ENCODE results near the gene PFN3.

PFN3 gene

GRCh38 chr5:177437623-177438022 is 37.2 kb upstream of the PFN3 start:
- DNase-seq: no peak

GRCh38 chr5:177435847-177436536 is 35.5 kb upstream of the PFN3 start:
- no peak for DNase-seq

GRCh38 chr5:177434942-177435738 is 34.7 kb upstream of the PFN3 start:
- DNase-seq: no peak

- DNase-seq: no peak
Observed at GRCh38 chr5:177434437-177434836, 34.0 kb upstream of the PFN3 start.

GRCh38 chr5:177433658-177434217 is 33.3 kb upstream of the PFN3 start:
- DNase-seq: no peak

DNA sequence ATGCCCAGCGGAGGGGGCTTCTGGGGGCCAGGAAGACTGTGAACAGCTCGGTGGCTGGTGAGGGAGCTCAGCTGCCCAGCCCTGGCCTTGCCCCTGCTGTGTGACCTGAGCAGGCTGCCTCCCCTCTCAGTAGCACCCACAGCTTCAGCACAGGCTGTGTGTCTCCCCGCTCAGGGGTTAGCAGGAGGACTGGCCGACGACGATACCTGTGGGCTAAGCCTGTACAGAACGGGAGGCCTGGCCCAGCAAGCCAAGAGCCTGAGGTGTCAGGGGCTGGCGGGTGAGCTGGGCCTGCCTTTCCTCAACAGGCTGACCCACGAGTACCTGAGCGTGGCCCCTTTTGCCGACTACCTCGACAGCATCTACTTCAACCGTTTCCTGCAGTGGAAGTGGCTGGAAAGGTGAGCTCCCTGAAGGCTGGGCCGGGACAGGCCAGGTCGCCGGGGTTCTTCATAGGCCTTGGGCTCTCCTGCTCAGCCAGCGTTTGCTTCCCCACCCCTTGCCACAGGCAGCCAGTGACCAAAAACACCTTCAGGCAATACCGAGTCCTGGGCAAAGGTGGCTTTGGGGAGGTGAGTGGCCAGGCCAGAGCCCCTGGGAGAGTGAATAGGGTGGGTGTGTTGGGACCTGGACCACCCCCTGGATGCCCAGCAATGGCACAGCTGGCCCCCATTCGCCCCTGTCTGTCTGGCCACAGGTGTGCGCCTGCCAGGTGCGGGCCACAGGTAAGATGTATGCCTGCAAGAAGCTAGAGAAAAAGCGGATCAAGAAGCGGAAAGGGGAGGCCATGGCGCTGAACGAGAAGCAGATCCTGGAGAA is 32.6 kb upstream of the PFN3 start:
- no peak for DNase-seq

- DNase-seq: no peak
Observed at GRCh38 chr5:177432143-177432838, 31.8 kb upstream of the PFN3 start.

- no peak for DNase-seq
Observed at GRCh38 chr5:177431317-177432142, 31.1 kb upstream of the PFN3 start.

GRCh38 chr5:177430972-177431316 is 30.5 kb upstream of the PFN3 start:
- no peak for DNase-seq

DNA sequence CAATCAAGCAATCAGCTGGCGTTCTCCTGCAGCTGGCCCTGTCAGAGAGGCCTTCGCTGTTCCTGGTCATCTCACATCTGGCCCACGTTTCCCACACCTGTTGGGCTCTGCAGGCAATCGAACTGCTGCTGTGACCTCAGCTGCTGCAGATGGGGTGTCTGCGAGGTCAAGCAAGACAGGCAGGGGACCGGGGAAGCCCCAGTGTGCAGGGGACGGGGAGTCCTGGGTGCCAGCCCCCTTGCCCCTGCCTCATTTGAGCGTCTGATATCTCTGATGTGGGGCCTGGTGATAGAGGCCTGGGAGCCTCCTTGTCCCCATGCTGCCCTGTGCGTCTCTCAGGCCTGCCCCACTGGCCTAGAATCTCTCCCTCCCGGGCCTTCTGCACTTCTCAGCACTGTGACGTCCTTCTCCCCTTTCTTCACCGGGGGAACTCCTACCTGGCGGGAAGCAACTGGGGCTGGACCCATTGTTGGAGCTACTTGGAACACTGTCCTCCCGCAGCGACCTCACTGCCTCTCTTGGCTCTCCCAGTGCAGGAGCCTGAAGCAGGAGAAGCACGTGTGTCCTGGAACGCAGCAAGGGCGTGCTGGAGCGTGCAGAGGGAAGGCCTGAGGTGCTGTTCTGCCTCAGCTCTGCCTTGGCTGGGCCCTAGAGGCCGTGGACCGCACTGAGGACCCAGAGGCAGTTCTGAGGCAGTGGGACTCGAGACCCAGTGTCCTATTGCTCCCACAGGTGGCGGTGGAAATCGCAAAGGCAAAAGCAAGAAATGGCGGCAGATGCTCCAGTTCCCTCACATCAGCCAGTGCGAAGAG is 29.9 kb upstream of the PFN3 start:
- no peak for DNase-seq

DNA sequence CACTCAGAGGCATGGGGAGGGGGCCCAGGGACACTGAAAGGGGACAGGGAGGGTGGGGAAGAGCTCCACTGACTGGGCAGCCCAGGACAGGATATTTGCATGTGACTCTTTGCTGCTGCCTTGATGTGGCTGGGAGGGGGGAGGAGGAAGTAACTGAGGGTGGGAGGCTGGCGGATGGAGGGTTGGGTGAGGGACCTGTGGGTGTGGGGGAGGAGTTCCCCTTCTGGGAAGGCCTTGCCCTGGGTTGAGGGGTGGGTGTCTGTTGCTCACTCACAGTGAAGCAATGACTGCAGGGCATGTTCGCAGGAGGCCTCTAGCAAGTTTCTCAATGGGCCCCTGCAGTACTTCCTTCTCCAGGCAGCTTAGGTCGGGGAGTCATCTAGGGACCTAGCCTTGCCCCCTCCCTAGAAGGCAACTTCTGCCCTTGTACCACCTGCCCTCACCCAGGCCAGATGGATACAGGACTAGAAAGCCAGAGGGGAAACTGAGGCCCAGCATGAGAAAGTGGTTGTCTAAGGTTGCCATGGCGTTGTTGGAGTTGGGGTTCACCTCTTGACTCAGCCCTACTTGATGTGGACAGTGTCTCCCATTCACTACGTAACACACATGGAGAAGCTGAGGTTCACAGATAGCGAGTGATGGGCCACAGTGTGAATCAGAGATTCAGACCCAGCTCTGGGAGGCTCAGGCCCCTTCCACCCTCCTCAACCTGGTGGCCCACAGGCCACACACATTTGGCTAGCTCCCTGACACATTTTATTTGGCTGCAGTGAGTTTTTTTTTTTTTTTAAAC is 29.0 kb upstream of the PFN3 start:
- no peak for DNase-seq

- DNase-seq: no peak
Observed at GRCh38 chr5:177428574-177429217, 28.2 kb upstream of the PFN3 start.

DNA sequence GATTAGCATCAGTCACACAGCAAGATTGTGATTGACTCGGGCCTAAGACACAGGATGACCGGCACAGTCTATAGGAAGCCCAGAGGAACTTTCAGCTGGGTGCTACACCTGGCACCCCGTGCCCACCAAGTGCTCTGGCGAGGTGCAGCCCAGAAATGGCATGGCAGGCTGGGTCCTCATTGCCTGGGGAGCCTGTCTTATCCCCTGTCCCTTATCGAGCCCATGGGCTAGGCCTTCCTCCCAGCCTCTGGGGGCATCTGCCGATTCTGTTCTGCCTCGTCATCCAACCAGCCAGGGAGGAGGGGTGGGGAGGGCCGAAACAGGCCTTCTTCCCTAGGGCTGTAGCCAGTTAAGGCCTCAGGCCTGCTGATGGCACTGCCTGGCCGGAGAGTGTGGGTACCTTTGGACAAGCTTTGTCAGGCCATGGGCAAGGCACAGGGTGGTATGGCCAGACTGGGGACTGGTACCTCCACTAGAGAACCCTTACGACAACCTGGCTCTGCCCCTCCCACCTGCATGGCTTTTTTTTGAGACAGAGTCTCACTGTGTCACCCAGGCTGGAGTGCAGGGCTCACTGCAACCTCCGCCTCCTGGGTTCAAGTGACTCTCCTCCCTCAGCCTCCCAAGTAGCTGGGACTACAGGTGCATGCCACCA is 27.6 kb upstream of the PFN3 start:
- DNase-seq: no peak

DNA sequence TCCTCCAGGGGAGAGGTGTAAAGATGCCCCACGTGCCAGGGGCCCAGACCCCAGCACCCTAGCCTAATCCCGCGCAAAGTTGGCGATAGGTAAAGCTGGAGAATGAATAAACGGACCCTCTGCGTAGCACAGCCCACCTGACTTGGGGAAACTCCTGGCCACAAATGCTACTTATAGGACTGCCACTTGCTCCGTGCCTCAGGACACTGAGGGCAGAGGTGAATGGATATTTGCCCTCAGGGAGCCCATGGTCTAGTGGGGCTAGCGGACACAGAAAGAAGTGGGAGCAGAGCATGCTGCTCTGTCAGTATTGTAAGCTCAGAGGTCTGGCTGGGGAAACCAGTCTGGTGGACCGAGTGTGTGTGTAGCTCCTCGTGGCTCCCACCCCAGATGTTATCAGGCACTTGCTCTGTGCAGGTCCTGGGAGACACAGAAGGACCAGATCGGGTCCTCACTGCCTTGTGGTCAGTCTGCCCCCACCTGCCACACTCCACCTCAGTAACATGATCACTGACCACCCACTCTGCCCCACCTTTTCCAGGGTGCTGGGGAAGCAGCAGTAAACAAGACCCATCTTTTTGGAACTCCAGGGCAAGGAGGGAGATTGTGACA is 26.9 kb upstream of the PFN3 start:
- no peak for DNase-seq

DNA sequence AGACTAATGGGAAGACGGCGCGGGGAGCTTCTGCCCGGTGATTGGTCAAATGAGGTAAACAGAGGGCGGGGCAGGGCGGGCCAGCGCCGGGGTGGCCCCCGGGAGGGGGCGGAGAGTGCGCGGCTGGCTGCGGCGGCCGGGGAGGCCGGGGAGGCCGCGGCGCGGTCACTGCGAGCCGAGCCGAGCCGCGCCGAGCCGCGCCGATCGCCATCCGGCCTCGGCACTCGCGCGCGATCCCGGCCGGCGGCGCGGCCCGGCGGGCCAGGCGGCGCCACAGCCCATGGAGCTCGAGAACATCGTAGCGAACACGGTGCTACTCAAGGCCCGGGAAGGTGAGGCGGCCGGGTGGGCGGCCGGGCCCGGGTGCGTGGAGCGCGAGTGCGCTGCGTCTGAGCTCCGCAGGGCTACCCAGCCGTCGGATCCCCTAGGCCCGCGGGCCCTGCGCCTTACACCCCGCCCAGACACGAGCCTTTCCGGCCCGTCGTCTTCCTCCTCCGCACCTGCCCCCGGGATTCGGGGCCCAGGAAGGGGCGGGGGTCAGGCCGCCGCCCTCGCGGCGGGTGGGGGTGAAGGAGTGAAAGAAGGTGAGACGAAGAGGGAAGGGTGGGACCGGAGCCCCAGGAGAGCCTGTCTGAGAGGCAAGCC is 26.2 kb upstream of the PFN3 start, which contains the start of gene GRK6:
Gene GRK6 (plus strand): TSS at position 111 of the 645 bp plus-strand sequence. CDS start 170 bp downstream, at position 281.
- DNase-seq: no peak

DNA sequence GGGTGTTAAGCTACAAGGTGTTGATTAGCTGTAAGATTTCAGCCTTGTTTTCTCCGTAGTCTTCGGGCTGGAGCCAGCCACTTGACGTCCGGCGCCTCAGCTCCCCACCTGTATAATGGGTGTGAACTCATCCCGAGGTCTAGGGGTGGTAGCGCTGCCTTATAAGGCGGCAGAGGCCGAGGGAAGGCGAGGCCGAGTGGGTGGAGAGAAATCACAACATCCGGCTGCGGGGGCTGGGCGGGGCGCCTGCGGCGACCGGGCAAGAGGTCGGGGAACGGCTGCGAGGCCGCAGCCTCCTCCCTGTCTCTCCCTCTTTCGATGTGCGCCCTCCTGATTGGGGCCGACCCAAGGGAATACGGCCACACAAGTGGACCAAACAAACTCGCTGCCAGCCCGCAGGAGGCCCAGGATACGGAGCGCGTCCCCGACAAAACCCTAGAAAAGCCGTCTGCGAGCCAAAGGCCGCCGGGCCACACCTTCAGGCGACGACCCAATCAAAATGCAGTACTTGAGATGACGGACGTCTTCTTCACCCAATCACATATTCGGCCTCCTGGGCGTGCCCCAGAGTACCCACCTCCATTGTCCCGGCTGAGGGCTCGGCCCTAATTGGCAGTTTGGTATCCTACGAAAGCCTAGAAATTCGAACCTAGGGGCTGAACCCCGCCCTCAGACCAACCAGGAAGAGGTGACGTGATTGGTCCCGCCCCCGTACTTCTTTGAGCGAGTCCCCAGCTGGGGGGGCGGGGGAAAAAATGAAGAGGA is 25.5 kb upstream of the PFN3 start:
- DNase-seq: peak; percentile 96

GRCh38 chr5:177425196-177425800 is 24.8 kb upstream of the PFN3 start:
- no peak for DNase-seq
